ENCODE measurements around the gene PKHD1. TPM values are rescaled to one million over a fixed set of nuclear protein-coding genes. Genes with fewer than 3 reads are reported as not detected.

PKHD1 gene
- total RNA-seq, 4 donors from 2014 or later, result 0.12 TPM; not detected in 3

DNA sequence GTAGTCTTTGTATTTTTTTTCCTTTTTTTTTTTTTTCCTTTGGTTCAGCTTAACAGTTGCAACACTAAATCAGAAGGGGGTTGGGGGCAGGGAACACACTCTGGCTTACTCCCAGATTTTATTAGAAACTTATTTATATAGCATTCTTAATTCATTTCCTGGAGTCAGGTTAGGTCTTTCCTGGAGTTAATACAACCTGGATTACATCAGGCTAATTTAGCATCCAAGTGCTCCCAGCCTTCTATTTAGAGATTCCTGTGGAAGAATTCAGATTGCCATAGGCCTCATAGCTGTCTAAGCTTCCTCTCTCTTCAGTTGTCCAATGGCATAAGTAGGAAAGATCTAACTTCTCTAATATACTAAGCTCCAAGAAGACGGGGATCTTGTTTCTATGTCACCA is 35.8 kb upstream of the PKHD1 start:
- ATAC-seq (ENCODE audit: low FRiP score) (no peak), DNase-seq (ENCODE audit: low spot score) (no peak)
- no peak for TF ChIP-seq CTCF (IDR thresholded peaks at IDR 0.05)

GRCh38 chr6:52117352-52117751 is 29.9 kb upstream of the PKHD1 start:
- ATAC-seq (ENCODE audit: low FRiP score) (no peak), DNase-seq (ENCODE audit: low spot score) (no peak)
- no peak for TF ChIP-seq CTCF (IDR thresholded peaks at IDR 0.05)

- TF ChIP-seq CTCF (IDR thresholded peaks at IDR 0.05), result no peak
- no peak for ATAC-seq (ENCODE audit: low FRiP score)
- DNase-seq (ENCODE audit: low spot score), result no peak
Measured at GRCh38 chr6:52116605-52116948, 29.2 kb upstream of the PKHD1 start.

DNA sequence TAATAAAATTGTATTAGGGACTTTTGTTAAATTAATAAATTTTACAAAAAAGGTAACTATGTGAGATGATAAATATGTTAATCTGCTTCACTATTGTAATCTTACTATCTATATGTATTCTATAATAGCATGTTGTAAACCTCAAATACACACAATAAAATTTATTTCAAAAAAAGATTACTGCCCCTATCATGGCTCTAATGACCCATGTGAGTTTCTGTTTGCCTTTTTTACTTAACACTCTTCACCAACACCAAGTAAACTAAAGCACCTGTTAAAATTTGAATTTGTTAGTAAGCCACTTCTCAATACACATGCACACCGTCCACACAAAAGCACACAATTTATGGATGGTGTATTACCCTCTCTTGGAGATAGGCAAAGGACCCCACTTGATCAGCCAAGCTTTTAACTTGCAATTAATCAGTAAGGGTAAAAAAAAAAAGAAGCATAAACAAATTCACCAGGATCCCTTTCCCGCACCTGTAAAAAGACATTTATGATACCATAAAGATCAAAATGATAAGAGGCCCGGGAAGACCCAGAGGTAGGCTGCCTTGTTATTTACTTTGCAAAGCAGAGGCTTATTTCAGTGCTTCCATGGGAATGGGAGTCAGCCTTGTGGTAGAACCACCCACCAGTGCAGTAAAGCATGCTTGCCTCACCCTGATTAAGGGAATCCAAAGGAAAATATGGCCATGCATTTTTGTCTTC is 28.6 kb upstream of the PKHD1 start:
- DNase-seq (ENCODE audit: low spot score), result no peak
- no peak for TF ChIP-seq CTCF (IDR thresholded peaks at IDR 0.05)
- ATAC-seq (ENCODE audit: low FRiP score), result no peak

DNA sequence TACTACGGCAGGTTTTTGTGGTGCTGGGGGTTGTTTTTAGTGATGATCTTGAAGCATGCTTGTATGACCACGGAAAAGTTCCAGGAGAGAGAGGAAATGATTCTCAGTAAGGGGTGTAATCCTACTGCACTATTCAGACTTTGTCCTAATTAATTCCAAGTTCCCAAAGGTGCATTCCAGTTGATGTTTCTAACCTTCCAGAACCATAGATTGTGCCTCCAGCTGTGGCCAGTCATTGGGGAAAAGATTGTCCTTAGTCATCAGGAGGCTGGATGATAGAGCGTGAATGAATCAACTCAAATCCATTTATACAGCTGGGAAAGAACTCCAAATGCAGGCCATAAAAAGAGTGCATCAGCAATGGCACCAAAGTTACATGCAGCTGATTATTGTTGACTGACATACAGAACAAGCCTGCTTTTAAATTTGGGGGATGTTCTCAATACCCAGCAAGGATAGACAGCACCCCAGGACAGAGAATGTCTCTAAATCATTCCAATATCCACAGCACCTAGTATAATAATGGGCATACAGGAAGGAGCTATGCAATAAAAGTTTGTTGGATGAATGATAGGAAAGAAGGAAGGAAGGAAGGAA is 27.8 kb upstream of the PKHD1 start:
- ATAC-seq (ENCODE audit: low FRiP score), result no peak
- no peak for DNase-seq (ENCODE audit: low spot score)
- TF ChIP-seq CTCF (IDR thresholded peaks at IDR 0.05), result no peak

GRCh38 chr6:52109171-52109571 is 21.8 kb upstream of the PKHD1 start:
- no peak for DNase-seq (ENCODE audit: low spot score)
- no peak for TF ChIP-seq CTCF (IDR thresholded peaks at IDR 0.05)
- ATAC-seq (ENCODE audit: low FRiP score), result no peak

DNA sequence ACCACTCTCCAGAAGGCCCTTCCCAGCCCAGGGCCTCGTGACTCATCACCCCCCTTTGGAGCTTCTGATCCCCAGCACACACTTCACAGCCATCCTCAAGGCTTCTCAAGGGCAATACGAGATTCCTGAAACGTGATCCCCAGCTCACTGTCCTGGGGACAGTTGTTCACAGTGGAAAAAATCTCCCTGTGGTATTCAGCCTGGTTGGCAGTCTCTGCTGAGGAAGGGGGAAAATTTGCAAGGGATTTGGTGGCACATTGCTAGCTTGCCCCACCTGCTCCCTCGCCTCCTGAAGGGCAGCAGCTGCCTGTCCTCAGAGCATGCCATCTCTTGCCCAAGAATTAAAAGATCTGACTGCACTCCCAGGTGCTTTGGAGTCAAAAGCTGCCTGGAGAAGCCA is 20.7 kb upstream of the PKHD1 start:
- DNase-seq (ENCODE audit: low spot score) (no peak), ATAC-seq (ENCODE audit: low FRiP score) (no peak)
- TF ChIP-seq CTCF (IDR thresholded peaks at IDR 0.05), result no peak

All from omental fat pad (tissue), 4 donors.